Endothelial cell of umbilical vein (primary cell): ENCODE results near the gene PTPN12. TPM values are rescaled to one million over a fixed set of nuclear protein-coding genes. Genes with fewer than 3 reads are reported as not detected.

Experiments used
- BruUV-seq: library from RNA; stranded (reverse); fragments of 400-500 nt; replicated peaks from 2 replicates; lab custom pipeline; 2021; lab: Mats Ljungman, UMichigan
- CTCF ChIA-PET: fragments of 300-600, 350-600 bp; sonication (Branson Sonifier 250); formaldehyde crosslinking; loops from one replicate; lab custom pipeline; 2021; ENCODE audit warnings: antibody characterized with exemption, inconsistent platforms; lab: Charles Lee
- POLR2A ChIA-PET: fragments of 300-600, 350-600 bp; sonication (Branson Sonifier 250); formaldehyde crosslinking; loops from one replicate; lab custom pipeline; 2021; ENCODE audit warnings: antibody characterized with exemption, inconsistent platforms; lab: Charles Lee
- DNase-seq: peaks from one replicate; pipeline ENCODE4 v3.0.0-alpha.2; 2011; ENCODE audit warnings: low read depth, low spot score
- FAIRE-seq: peaks from 2 replicates; lab custom pipeline; 2011; peaks lifted over from hg19 to GRCh38; lab: Jason Lieb, UNC
- H2AFZ ChIP-seq: 2 replicates; pipeline ENCODE4 v1.6.0; 2012; ENCODE audit warnings: low read depth, low read length, control low read depth, inconsistent platforms
- H3K27ac ChIP-seq: 2 replicates; pipeline ENCODE4 v1.5.1; 2011; ENCODE audit warnings: low read depth, mild to moderate bottlenecking, control low read depth, low read length, moderate library complexity; ENCODE audit not compliant: insufficient read depth
- H3K27me3 ChIP-seq, 2 experiments: 2 replicates each; pipeline versions ENCODE4 v1.6.0 to v1.6.1; 2011; ENCODE audit warnings: low read length in 2 of 2, mixed read lengths in 1 of 2; ENCODE audit not compliant: control insufficient read depth in 2 of 2, insufficient read depth in 2 of 2
- H3K36me3 ChIP-seq, 2 experiments: 2 replicates in 1 of 2; 3 replicates in 1 of 2; pipeline ENCODE4 v1.5.1; 2011; ENCODE audit warnings: low read length in 2 of 2, mild to moderate bottlenecking in 1 of 2, moderate library complexity in 1 of 2; ENCODE audit not compliant: control insufficient read depth in 2 of 2, insufficient read depth in 2 of 2; ENCODE audit errors: extremely low read depth in 1 of 2
- H3K4me1 ChIP-seq: 3 replicates; pipeline ENCODE4 v1.5.1; 2011; ENCODE audit warnings: mild to moderate bottlenecking, low read length; ENCODE audit not compliant: control insufficient read depth, insufficient read depth; ENCODE audit errors: extremely low read depth
- H3K4me2 ChIP-seq: 2 replicates; pipeline ENCODE4 v1.6.1; 2011; ENCODE audit warnings: low read length, control low read depth, mixed read lengths; ENCODE audit not compliant: insufficient read depth
- H3K4me3 ChIP-seq, 3 experiments: fragments of 200-600 bp in 1 of 3; sonication (generic), shearing (Covaris generic) in 1 of 3; replicated peaks in 1 of 3; 2 replicates each; pipeline ENCODE4 v1.5.1; 2011 to 2016; ENCODE audit warnings: control low read depth in 3 of 3, low read length in 3 of 3, mild to moderate bottlenecking in 2 of 3, inconsistent platforms in 1 of 3, low read depth in 1 of 3, moderate library complexity in 1 of 3; ENCODE audit not compliant: insufficient read depth in 1 of 3
- H3K79me2 ChIP-seq: 2 replicates; pipeline ENCODE4 v1.6.0; 2012; ENCODE audit warnings: low read length, inconsistent platforms; ENCODE audit not compliant: control insufficient read depth, insufficient read depth
- H3K9ac ChIP-seq: replicated peaks from 2 replicates; pipeline ENCODE3; 2011; ENCODE audit warnings: low read length, control low read depth; ENCODE audit not compliant: insufficient read depth; ENCODE audit errors: extremely low read depth
- H3K9me1 ChIP-seq: replicated peaks from 3 replicates; pipeline ENCODE4 v1.6.0; 2011; ENCODE audit warnings: mild to moderate bottlenecking, low read length; ENCODE audit not compliant: control insufficient read depth, insufficient read depth; ENCODE audit errors: extremely low read depth
- H3K9me3 ChIP-seq: replicated peaks from 2 replicates; pipeline ENCODE4 v1.5.1; 2012; ENCODE audit warnings: low read length, inconsistent platforms; ENCODE audit not compliant: control insufficient read depth, insufficient read depth
- H4K20me1 ChIP-seq: replicated peaks from 2 replicates; pipeline ENCODE3; 2011; ENCODE audit warnings: mild to moderate bottlenecking, low read length; ENCODE audit not compliant: control insufficient read depth, insufficient read depth; ENCODE audit errors: extremely low read depth
- CTCF ChIP-seq, 2 donors: IDR thresholded peaks; 1 replicate in 1 of 2; 2 replicates in 1 of 2; pipeline ENCODE4 v1.5.1; 2011; ENCODE audit warnings: low read length in 2 of 2, mild to moderate bottlenecking in 2 of 2, moderate library complexity in 2 of 2, control low read depth in 1 of 2, inconsistent platforms in 1 of 2, low read depth in 1 of 2; ENCODE audit not compliant: insufficient read depth in 1 of 2; ENCODE audit errors: extremely low read depth in 1 of 2
- EZH2 ChIP-seq: IDR thresholded peaks from 2 replicates; pipeline ENCODE4 v1.6.1; 2012; ENCODE audit warnings: borderline replicate concordance, low read depth, mild to moderate bottlenecking, moderate library complexity, low read length, inconsistent platforms; ENCODE audit not compliant: severe bottlenecking
- FOS ChIP-seq: IDR thresholded peaks from 2 replicates; pipeline ENCODE4 v1.6.1; 2011; ENCODE audit warnings: mild to moderate bottlenecking, low read length, moderate library complexity, borderline replicate concordance; ENCODE audit not compliant: insufficient read depth
- GATA2 ChIP-seq: IDR thresholded peaks from 2 replicates; pipeline ENCODE4 v1.7.0; 2011; ENCODE audit warnings: low read depth, mild to moderate bottlenecking, moderate library complexity, mixed read lengths, low read length; ENCODE audit not compliant: insufficient read length, insufficient read depth
- JUN ChIP-seq: IDR thresholded peaks from 2 replicates; pipeline ENCODE4 v1.6.1; 2011; ENCODE audit warnings: borderline replicate concordance, low read depth; ENCODE audit not compliant: insufficient read length, insufficient read depth
- MAX ChIP-seq: IDR thresholded peaks from 2 replicates; pipeline ENCODE4 v1.6.1; 2011; ENCODE audit not compliant: insufficient read depth, insufficient read length
- MYC ChIP-seq: IDR thresholded peaks from one replicate; pipeline ENCODE4 v1.6.1; 2011; ENCODE audit warnings: mild to moderate bottlenecking, low read depth, low read length
- POLR2A ChIP-seq: IDR thresholded peaks from 2 replicates; pipeline ENCODE4 v1.6.1; 2012; ENCODE audit warnings: low read depth, mild to moderate bottlenecking, control low read depth, low read length
- POLR2AphosphoS5 ChIP-seq: IDR thresholded peaks from 2 replicates; pipeline ENCODE4 v1.6.1; 2012; ENCODE audit warnings: low read depth, mild to moderate bottlenecking, control low read depth, low read length, moderate library complexity; ENCODE audit not compliant: insufficient read depth
- dilution Hi-C: fragments of 300-500 bp; cut with MboI; formaldehyde crosslinking; loops from one replicate; pipeline ENCODE4 v1.15.0; 2019; ENCODE audit warnings: low sequenced_read_pairs; ENCODE audit not compliant: extremely low pct_ligation_motif_present
- intact Hi-C: fragments of 100-400 bp; cut with micrococcal nuclease; formaldehyde crosslinking; loops from one replicate; pipeline ENCODE4 v1.10.0; 2022
- polyA plus RNA-seq, 4 experiments: library from polyadenylated mRNA; depleted of rRNA in 3 of 4; stranded (reverse) in 3 of 4; unstranded in 1 of 4; fragments of >200 nt; gene quantifications; 2 replicates each; pipeline versions ENCODE4 v1.2.1 to v1.2.3, GENCODE V29; 2011 to 2012; ENCODE audit warnings: missing spikeins in 1 of 4
- total RNA-seq: library from RNA; stranded (reverse); gene quantifications from 2 replicates; pipeline ENCODE4 v1.2.3, GENCODE V29; 2021

Gene PTPN12
- total and polyA plus RNA-seq, 2 donors (not counting 3 experiments of a cell fraction or from before 2014, with no cell fraction given), result 30.6 to 137 TPM

- H2AFZ ChIP-seq, result no peak overlapping the region
- no peaks in the 10 kb centered on the region for H3K36me3 ChIP-seq
- H3K4me2 ChIP-seq, result no peak overlapping the region
- intact Hi-C loops, result no loop called here
- H3K27ac ChIP-seq, result no peak overlapping the region
- H3K4me1 ChIP-seq, result no peaks in the 10 kb centered on the region
- H4K20me1 ChIP-seq, result no peaks in the 10 kb centered on the region
- H3K9me3 ChIP-seq, result no peaks in the 10 kb centered on the region
- ChIA-PET CTCF (no interaction called here), POLR2A (no interaction called here)
- no TSS peak for BruUV-seq
- dilution Hi-C loops, result no loop called here
- no peaks in the 10 kb centered on the region for H3K9me1 ChIP-seq
- no peaks in the 10 kb centered on the region for H3K27me3 ChIP-seq
- H3K4me3 ChIP-seq, result no peak overlapping the region
- DNase-seq (no peak), FAIRE-seq (no peak)
- H3K9ac ChIP-seq, result no peak overlapping the region
- H3K79me2 ChIP-seq, result no peaks in the 10 kb centered on the region
- TF ChIP-seq FOS (no peak), CTCF (IDR thresholded peaks at IDR 0.05; ENCODE audit: extremely low read depth in 1 of 2, insufficient read depth in 1 of 2, low read depth in 1 of 2, low read length in 2 of 2) (no peak), MAX (no peak), GATA2 (no peak), EZH2 (no peak), POLR2A (no peak), JUN (no peak), MYC (no peak), POLR2AphosphoS5 (no peak)
These were observed 142.5 kb downstream of the PTPN12 start for GRCh38 chr7:77679608-77680007.
